Measurements from ENCODE around the gene DBI. TPM values are rescaled to one million over a fixed set of nuclear protein-coding genes. Genes with fewer than 3 reads are reported as not detected.

Gene DBI
- total RNA-seq, 2 experiments from 2014 or later: 23.6 to 27.4 TPM

- no peak overlapping the region for H3K27ac Mint-ChIP-seq
- H3K4me3 ChIP-seq (ENCODE audit: low read length): no peak overlapping the region
- no peaks in the 10 kb centered on the region for H3K27me3 Mint-ChIP-seq
- no peaks in the 10 kb centered on the region for H3K36me3 ChIP-seq (ENCODE audit: insufficient read depth, low read length)
- H3K4me1 Mint-ChIP-seq (ENCODE audit: low read depth): no peaks in the 10 kb centered on the region
- no peak overlapping the region for H3K4me3 Mint-ChIP-seq
- no peaks in the 10 kb centered on the region for H3K27me3 ChIP-seq (ENCODE audit: control insufficient read depth in 1 of 2, insufficient read depth in 2 of 2, low read length in 2 of 2)
- no peaks in the 10 kb centered on the region for H3K9me3 ChIP-seq (ENCODE audit: control insufficient read depth in 1 of 2, insufficient read depth in 1 of 2, low read length in 2 of 2)
- no peak for ATAC-seq (ENCODE audit: poor library complexity)
- H3K9me3 Mint-ChIP-seq: no peaks in the 10 kb centered on the region
- no peak for TF ChIP-seq CTCF (IDR thresholded peaks at IDR 0.05)
- ChIA-PET CTCF (no interaction called here), POLR2A (no interaction called here)
- H3K4me1 ChIP-seq (ENCODE audit: insufficient read depth, low read length): no peaks in the 10 kb centered on the region
- intact Hi-C loops (cut with DNase I, micrococcal nuclease): no loop called here
- no peak overlapping the region for H3K27ac ChIP-seq (ENCODE audit: low read depth in 1 of 2, low read length in 2 of 2)
- DNase-seq: no peak
- H3K36me3 Mint-ChIP-seq (ENCODE audit: low read depth): no peaks in the 10 kb centered on the region
Observed at GRCh38 chr2:119323459-119323858, 43.3 kb upstream of the DBI start.

- Mint-ChIP-seq H3K27ac (no peak overlapping the region), H3K9me3 (no peaks in the 10 kb centered on the region), H3K27me3 (no peaks in the 10 kb centered on the region), H3K4me1 (ENCODE audit: low read depth) (no peaks in the 10 kb centered on the region), H3K36me3 (ENCODE audit: low read depth) (no peaks in the 10 kb centered on the region), H3K4me3 (no peak overlapping the region)
- Histone ChIP-seq H3K36me3 (ENCODE audit: insufficient read depth, low read length) (no peaks in the 10 kb centered on the region), H3K27ac (ENCODE audit: low read depth in 1 of 2, low read length in 2 of 2) (no peak overlapping the region), H3K9me3 (ENCODE audit: control insufficient read depth in 1 of 2, insufficient read depth in 1 of 2, low read length in 2 of 2) (no peaks in the 10 kb centered on the region), H3K4me3 (ENCODE audit: low read length) (no peak overlapping the region), H3K4me1 (ENCODE audit: insufficient read depth, low read length) (no peaks in the 10 kb centered on the region), H3K27me3 (ENCODE audit: control insufficient read depth in 1 of 2, insufficient read depth in 2 of 2, low read length in 2 of 2) (no peaks in the 10 kb centered on the region)
- intact Hi-C loops (cut with DNase I, micrococcal nuclease): no loop called here
- DNase-seq (no peak), ATAC-seq (ENCODE audit: poor library complexity) (no peak)
- ChIA-PET POLR2A (no interaction called here), CTCF (no interaction called here)
- no peak for TF ChIP-seq CTCF (IDR thresholded peaks at IDR 0.05)
Observed at GRCh38 chr2:119324685-119325270, 42.0 kb upstream of the DBI start.

- Mint-ChIP-seq H3K4me1 (ENCODE audit: low read depth) (no peaks in the 10 kb centered on the region), H3K9me3 (no peaks in the 10 kb centered on the region), H3K27ac (no peak overlapping the region), H3K4me3 (no peak overlapping the region), H3K36me3 (ENCODE audit: low read depth) (no peaks in the 10 kb centered on the region), H3K27me3 (no peaks in the 10 kb centered on the region)
- no peak for TF ChIP-seq CTCF (IDR thresholded peaks at IDR 0.05)
- CTCF ChIA-PET: no interaction called here
- no peaks in the 10 kb centered on the region for H3K9me3 ChIP-seq (ENCODE audit: control insufficient read depth in 1 of 2, insufficient read depth in 1 of 2, low read length in 2 of 2)
- POLR2A ChIA-PET: no interaction called here
- no peaks in the 10 kb centered on the region for H3K4me1 ChIP-seq (ENCODE audit: insufficient read depth, low read length)
- H3K27ac ChIP-seq (ENCODE audit: low read depth in 1 of 2, low read length in 2 of 2): no peak overlapping the region
- H3K27me3 ChIP-seq (ENCODE audit: control insufficient read depth in 1 of 2, insufficient read depth in 2 of 2, low read length in 2 of 2): no peaks in the 10 kb centered on the region
- DNase-seq (peak in 1 of 14 experiments; percentile 12), ATAC-seq (ENCODE audit: poor library complexity) (no peak)
- no peak overlapping the region for H3K4me3 ChIP-seq (ENCODE audit: low read length)
- intact Hi-C loops (cut with DNase I, micrococcal nuclease): no loop called here
- no peaks in the 10 kb centered on the region for H3K36me3 ChIP-seq (ENCODE audit: insufficient read depth, low read length)
Observed at GRCh38 chr2:119326938-119327337, 39.8 kb upstream of the DBI start.
